CD14-positive monocyte (primary cell): ENCODE data around the gene APCDD1. TPM values are rescaled to one million over a fixed set of nuclear protein-coding genes. Genes with fewer than 3 reads are reported as not detected.

Experiments used
- DNase-seq, 3 donors: peaks; one replicate each; pipeline ENCODE4 v3.0.0-alpha.2; 2011 to 2022
- H2AFZ ChIP-seq: 2 replicates; pipeline ENCODE4 v1.6.0; 2012; ENCODE audit warnings: mild to moderate bottlenecking, low read depth, low read length, inconsistent platforms; ENCODE audit not compliant: insufficient read depth, poor library complexity, severe bottlenecking
- H3K27ac ChIP-seq, 2 donors: 1 replicate in 1 of 2; 2 replicates in 1 of 2; pipeline ENCODE4 v1.5.1; 2012 to 2013; ENCODE audit warnings: low read length in 2 of 2, control low read depth in 1 of 2, inconsistent platforms in 1 of 2, low read depth in 1 of 2, mild to moderate bottlenecking in 1 of 2
- H3K27me3 ChIP-seq, 2 donors: one replicate each; pipeline versions ENCODE4 v1.6.0 to v1.6.1; 2011 to 2013; ENCODE audit warnings: low read length in 2 of 2; ENCODE audit not compliant: control insufficient read depth in 2 of 2, insufficient read depth in 2 of 2
- H3K36me3 ChIP-seq, 2 donors: replicated peaks in 1 of 2; 1 replicate in 1 of 2; 2 replicates in 1 of 2; pipeline versions ENCODE4 v1.5.1 to v1.6.1; 2012 to 2013; ENCODE audit warnings: low read length in 2 of 2, control low read depth in 1 of 2, inconsistent platforms in 1 of 2, mild to moderate bottlenecking in 1 of 2; ENCODE audit not compliant: insufficient read depth in 2 of 2, control insufficient read depth in 1 of 2
- H3K4me1 ChIP-seq, 2 donors: 1 replicate in 1 of 2; 2 replicates in 1 of 2; pipeline versions ENCODE4 v1.5.1 to v1.6.1; 2012 to 2013; ENCODE audit warnings: low read length in 2 of 2, control low read depth in 1 of 2, inconsistent platforms in 1 of 2, mild to moderate bottlenecking in 1 of 2, moderate library complexity in 1 of 2; ENCODE audit not compliant: insufficient read depth in 2 of 2, control insufficient read depth in 1 of 2
- H3K4me2 ChIP-seq: replicated peaks from 2 replicates; pipeline ENCODE3; 2012; ENCODE audit warnings: low read length, moderate library complexity, mild to moderate bottlenecking; ENCODE audit not compliant: poor library complexity, severe bottlenecking; ENCODE audit errors: extremely low read depth
- H3K4me3 ChIP-seq, 3 experiments: fragments of 200-600 bp in 1 of 3; sonication (generic) in 1 of 3; replicated peaks in 1 of 3; 1 replicate in 2 of 3; 2 replicates in 1 of 3; pipeline ENCODE4 v1.5.1; 2011 to 2013; ENCODE audit warnings: low read length in 3 of 3, mild to moderate bottlenecking in 3 of 3, control low read depth in 2 of 3, low read depth in 2 of 3, inconsistent platforms in 1 of 3, moderate library complexity in 1 of 3
- H3K79me2 ChIP-seq: 2 replicates; pipeline ENCODE4 v1.6.0; 2012; ENCODE audit warnings: mild to moderate bottlenecking, control low read depth, inconsistent platforms, low read length, moderate library complexity; ENCODE audit not compliant: insufficient read depth
- H3K9ac ChIP-seq: 2 replicates; pipeline ENCODE4 v1.6.0; 2017; ENCODE audit warnings: low read length, mild to moderate bottlenecking; ENCODE audit not compliant: insufficient read depth, poor library complexity, severe bottlenecking
- H3K9me3 ChIP-seq, 2 donors: replicated peaks in 1 of 2; 1 replicate in 1 of 2; 2 replicates in 1 of 2; pipeline versions ENCODE4 v1.5.1 to v1.6.1; 2012 to 2013; ENCODE audit warnings: low read length in 2 of 2, control low read depth in 1 of 2; ENCODE audit not compliant: control insufficient read depth in 1 of 2, insufficient read depth in 1 of 2
- H4K20me1 ChIP-seq: 2 replicates; pipeline ENCODE4 v1.6.0; 2012; ENCODE audit warnings: mild to moderate bottlenecking, low read length, control low read depth, moderate library complexity; ENCODE audit not compliant: insufficient read depth
- H3K27ac Mint-ChIP-seq, 7 donors: one replicate each; pipeline ENCODE4 v1.8.0; 2020; ENCODE audit warnings: mild to moderate bottlenecking in 7 of 7, mixed read lengths in 7 of 7, moderate library complexity in 6 of 7, inconsistent platforms in 2 of 7
- H3K27me3 Mint-ChIP-seq, 3 donors: one replicate each; pipeline ENCODE4 v1.8.0; 2021 to 2022; ENCODE audit warnings: low read depth in 3 of 3, mild to moderate bottlenecking in 3 of 3, mixed read lengths in 3 of 3, moderate library complexity in 3 of 3, inconsistent platforms in 1 of 3
- H3K36me3 Mint-ChIP-seq, 2 donors: one replicate each; pipeline ENCODE4 v1.8.0; 2020; ENCODE audit warnings: mixed read lengths in 2 of 2, inconsistent platforms in 1 of 2, mild to moderate bottlenecking in 1 of 2
- H3K4me1 Mint-ChIP-seq: one replicate; pipeline ENCODE4 v1.8.0; 2020; ENCODE audit warnings: mild to moderate bottlenecking, mixed read lengths
- H3K4me3 Mint-ChIP-seq, 2 donors: one replicate each; pipeline ENCODE4 v1.8.0; 2020; ENCODE audit warnings: mild to moderate bottlenecking in 2 of 2, mixed read lengths in 2 of 2, moderate library complexity in 1 of 2
- H3K9me3 Mint-ChIP-seq, 7 donors: one replicate each; pipeline ENCODE4 v1.8.0; 2020 to 2022; ENCODE audit warnings: mixed read lengths in 7 of 7, mild to moderate bottlenecking in 6 of 7, moderate library complexity in 6 of 7, inconsistent platforms in 2 of 7
- WGBS: methylation state at CpG from one replicate; pipeline ENCODE4 v1.1.5; 2013; ENCODE audit warnings: missing lambda C conversion rate; ENCODE audit not compliant: insufficient coverage; 5-methylcytosine and 5-hydroxymethylcytosine counted together
- intact Hi-C, 2 donors: fragments of 100-400 bp; cut with micrococcal nuclease; formaldehyde crosslinking; loops; one replicate each; pipeline versions ENCODE4 v1.15.0 to v1.15.1; 2023
- polyA plus RNA-seq, 3 donors: library from polyadenylated mRNA; depleted of rRNA in 1 of 3; unstranded in 2 of 3; stranded (reverse) in 1 of 3; fragments of 300-500 nt in 2 of 3; fragments of >200 nt in 1 of 3; fragmentation: Illumina TruSeq in 2 of 3; gene quantifications; 1 replicate in 2 of 3; 2 replicates in 1 of 3; pipeline ENCODE4 v1.2.3, GENCODE V29; 2012 to 2021
- TF ChIP-seq, protein P1 (sequence below): fragments of 200-600 bp; IDR thresholded peaks from one replicate; pipeline ENCODE4 v1.8.0; 2022; ENCODE audit warnings: antibody characterized with exemption, mild to moderate bottlenecking

APCDD1 gene
- polyA plus RNA-seq, 3 donors, result 1.2 to 4.8 (median 1.6) TPM

DNA sequence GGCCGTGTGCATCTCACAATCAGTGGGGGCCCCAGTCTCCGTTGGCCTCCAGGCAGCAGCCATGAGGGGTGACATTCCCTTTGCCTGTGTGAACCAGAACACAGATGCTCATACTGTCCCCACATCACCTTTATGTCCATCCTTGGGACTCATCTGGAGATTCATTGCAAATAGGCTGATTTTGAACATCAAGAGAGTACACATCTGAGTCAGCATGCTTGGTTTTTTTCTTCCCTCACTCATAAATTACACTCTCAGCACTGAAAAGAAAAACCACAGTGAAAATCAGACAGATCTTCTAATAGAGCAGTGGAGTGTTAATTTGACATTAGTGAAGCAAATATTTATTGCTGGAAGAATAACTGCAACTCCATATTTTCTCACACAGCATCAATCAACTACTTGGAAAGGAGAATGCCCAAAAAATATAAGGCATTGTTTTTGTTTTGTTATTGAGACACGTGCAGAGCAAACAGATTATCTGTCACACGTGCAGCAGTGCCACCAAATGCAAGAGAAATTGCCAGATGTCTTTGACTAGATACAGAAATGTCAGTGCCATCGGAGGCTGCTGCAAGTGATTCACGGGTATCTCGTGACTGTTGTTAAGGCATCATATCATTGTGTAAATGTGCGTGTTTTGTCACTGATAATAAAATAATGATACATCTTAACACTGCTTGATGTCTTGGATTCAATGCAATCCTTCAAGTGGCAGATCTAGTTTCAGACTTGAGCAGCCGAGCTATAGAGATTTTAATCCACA, 10.9 kb downstream of the APCDD1 start:
- DNase-seq, result no peak
- no peak overlapping the region for H2AFZ ChIP-seq
- no peak overlapping the region for H3K4me2 ChIP-seq
- peaks cover 0 to 10% (median 6%) of the 10 kb centered on the region in 7 donors for H3K9me3 Mint-ChIP-seq
- no peaks in the 10 kb centered on the region for H3K36me3 ChIP-seq
- H3K36me3 Mint-ChIP-seq, result peaks cover 0 to 5% of the 10 kb centered on the region in 2 donors
- intact Hi-C loops, result no loop called here
- H3K4me3 Mint-ChIP-seq, result no peak overlapping the region
- no peak overlapping the region for H3K9ac ChIP-seq
- H3K9me3 ChIP-seq, result no peaks in the 10 kb centered on the region
- H3K27me3 ChIP-seq, result no peaks in the 10 kb centered on the region
- TF ChIP-seq, protein P1, sequence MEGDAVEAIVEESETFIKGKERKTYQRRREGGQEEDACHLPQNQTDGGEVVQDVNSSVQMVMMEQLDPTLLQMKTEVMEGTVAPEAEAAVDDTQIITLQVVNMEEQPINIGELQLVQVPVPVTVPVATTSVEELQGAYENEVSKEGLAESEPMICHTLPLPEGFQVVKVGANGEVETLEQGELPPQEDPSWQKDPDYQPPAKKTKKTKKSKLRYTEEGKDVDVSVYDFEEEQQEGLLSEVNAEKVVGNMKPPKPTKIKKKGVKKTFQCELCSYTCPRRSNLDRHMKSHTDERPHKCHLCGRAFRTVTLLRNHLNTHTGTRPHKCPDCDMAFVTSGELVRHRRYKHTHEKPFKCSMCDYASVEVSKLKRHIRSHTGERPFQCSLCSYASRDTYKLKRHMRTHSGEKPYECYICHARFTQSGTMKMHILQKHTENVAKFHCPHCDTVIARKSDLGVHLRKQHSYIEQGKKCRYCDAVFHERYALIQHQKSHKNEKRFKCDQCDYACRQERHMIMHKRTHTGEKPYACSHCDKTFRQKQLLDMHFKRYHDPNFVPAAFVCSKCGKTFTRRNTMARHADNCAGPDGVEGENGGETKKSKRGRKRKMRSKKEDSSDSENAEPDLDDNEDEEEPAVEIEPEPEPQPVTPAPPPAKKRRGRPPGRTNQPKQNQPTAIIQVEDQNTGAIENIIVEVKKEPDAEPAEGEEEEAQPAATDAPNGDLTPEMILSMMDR, result no peak
- WGBS, result 67% methylated on average over 4 of the region's 9 CpGs
- H4K20me1 ChIP-seq, result no peaks in the 10 kb centered on the region
- H3K27ac Mint-ChIP-seq, result no peak overlapping the region
- H3K79me2 ChIP-seq, result no peaks in the 10 kb centered on the region
- no peak overlapping the region for H3K4me3 ChIP-seq
- H3K27ac ChIP-seq, result no peak overlapping the region
- H3K27me3 Mint-ChIP-seq, result peaks cover 0 to 4% (median 3%) of the 10 kb centered on the region in 3 donors
- H3K4me1 Mint-ChIP-seq, result peaks cover 2% of the 10 kb centered on the region
- H3K4me1 ChIP-seq, result no peaks in the 10 kb centered on the region

DNA sequence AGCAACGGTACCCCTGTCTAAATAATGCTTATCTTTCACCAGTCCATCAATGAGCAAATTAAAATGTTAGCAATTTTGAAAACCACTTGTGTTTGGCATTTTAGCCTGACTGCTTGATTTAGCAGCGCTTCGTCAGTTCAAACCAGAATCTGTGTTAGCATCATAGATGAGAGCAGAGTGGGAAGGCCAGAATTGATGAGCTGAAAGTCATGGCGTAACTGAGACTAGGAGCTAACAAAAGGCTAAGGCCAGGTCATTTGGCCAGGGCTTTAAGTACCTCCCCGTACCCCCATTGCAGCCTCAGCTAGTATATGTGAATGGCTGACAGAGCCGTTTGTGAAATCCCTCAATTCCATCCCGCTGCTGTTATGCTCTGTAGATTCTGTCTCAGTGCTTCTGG, 16.0 kb downstream of the APCDD1 start:
- Histone ChIP-seq H2AFZ (no peak overlapping the region), H3K9ac (no peak overlapping the region), H3K4me2 (no peak overlapping the region), H3K27ac (no peak overlapping the region), H4K20me1 (no peaks in the 10 kb centered on the region), H3K9me3 (no peaks in the 10 kb centered on the region), H3K36me3 (no peaks in the 10 kb centered on the region), H3K4me1 (peaks cover 4 to 6% of the 10 kb centered on the region in 2 donors), H3K27me3 (no peaks in the 10 kb centered on the region), H3K4me3 (no peak overlapping the region), H3K79me2 (no peaks in the 10 kb centered on the region)
- intact Hi-C loops, result no loop called here
- Mint-ChIP-seq H3K36me3 (peaks cover 4 to 8% of the 10 kb centered on the region in 2 donors), H3K9me3 (no peaks in the 10 kb centered on the region), H3K4me1 (peaks cover 7% of the 10 kb centered on the region), H3K27me3 (peaks cover 1 to 4% (median 2%) of the 10 kb centered on the region in 3 donors), H3K27ac (no peak overlapping the region), H3K4me3 (no peak overlapping the region)
- no peak for DNase-seq
- WGBS, result 97% methylated on average over 5 of the region's 7 CpGs
- TF ChIP-seq, protein P1, result no peak
